ENCODE measurements around the gene THSD4.

DNA sequence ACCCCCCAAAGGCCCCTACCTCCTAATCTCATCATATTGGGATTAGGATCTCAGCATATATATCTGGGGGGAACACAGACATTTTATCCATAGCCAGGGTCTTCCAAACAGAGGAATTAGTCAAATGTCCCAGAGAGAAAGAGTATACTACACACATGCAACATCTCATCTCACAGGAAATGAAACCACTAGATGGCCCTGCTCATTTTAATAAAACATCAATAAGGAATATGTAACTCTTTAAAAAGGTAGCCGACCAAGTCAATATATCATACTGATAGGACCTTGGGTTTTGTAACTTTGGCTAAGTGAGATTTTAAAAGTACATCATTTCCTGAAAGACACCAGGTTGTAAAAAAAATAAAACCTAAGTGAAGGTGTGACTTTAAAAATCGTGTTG is 45.6 kb upstream of the THSD4 start:
- TF ChIP-seq CTCF (IDR thresholded peaks at IDR 0.05) (no peak), POLR2A (IDR thresholded peaks at IDR 0.05) (no peak), POLR2AphosphoS5 (IDR thresholded peaks at IDR 0.05) (no peak)

Measured in suprapubic skin (tissue), 4 donors.